ENCODE results near the gene SLC35E3.

Gene SLC35E3

DNA sequence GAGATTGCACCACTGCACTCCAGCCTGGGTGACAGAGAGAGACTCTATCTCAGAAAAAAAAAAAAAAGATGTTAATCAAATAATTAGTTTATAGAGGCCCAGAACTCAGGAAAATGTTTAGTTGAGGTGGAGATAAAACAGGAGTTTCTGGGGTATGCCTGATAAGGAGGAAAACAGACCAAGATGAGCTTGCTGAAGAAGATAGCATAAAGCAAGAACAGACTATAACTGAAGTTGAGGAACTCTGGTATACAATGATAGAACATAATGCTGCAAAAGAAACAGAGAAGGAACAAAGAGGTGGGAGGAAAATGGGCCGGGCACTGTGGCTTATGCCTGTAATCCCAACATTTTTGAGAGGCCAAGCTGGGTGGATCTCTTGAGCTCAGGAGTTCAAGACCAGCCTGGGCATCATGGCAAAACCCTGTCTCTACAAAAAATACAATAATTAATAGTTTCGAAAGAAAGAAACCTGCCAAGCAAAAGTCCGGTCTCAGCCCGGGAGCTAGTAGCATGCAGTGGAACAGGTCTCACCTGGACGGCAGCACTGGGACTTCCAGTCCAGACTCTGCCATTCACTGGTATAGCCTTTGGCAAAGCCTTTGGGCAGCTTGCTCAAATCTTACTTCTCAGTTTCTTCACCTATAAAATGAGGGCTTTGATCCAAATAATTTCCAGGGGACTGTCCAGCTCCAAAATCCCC, 25.4 kb downstream of the SLC35E3 start:
- no peak for DNase-seq

DNA sequence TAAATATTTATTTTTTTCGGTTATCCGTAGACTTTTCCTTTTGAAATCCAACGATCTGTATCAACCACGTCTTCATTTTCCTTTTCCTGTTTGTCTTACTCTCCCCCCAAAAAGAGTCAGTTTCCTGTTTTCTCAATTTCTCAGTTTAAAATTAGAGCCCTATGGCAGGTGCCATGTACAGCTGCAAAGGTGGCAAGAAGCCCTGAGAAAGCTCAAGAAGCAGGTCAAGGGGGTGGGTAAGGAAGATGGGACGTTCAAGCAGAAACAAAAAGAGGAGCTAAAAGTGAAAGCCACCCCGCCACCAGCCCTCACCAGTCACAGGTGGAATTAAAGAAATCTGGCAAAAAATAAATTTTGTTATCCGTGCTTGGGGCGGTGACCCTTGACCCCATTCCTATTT, 26.7 kb downstream of the SLC35E3 start:
- DNase-seq, result peak in 1 of 6 experiments; percentile 18

DNA sequence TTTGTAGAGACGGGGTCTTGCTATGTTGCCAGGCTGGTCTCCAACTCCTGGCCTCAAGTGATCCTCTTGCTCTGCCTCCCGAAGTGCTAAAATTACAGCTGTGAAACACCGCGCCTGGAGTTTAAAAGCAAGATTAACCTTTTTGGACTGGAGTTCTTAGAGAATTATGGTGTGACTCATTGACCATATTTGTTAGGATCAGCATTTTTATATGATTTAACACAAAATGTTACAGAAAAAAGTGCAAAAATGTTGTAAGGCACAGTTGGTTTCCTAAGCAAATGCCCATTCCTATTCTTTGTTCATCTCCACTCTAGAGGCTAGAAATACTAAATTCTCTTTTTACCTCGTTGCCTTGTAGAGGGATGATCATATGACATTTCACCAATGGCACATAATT, 27.6 kb downstream of the SLC35E3 start:
- DNase-seq, result no peak

DNA sequence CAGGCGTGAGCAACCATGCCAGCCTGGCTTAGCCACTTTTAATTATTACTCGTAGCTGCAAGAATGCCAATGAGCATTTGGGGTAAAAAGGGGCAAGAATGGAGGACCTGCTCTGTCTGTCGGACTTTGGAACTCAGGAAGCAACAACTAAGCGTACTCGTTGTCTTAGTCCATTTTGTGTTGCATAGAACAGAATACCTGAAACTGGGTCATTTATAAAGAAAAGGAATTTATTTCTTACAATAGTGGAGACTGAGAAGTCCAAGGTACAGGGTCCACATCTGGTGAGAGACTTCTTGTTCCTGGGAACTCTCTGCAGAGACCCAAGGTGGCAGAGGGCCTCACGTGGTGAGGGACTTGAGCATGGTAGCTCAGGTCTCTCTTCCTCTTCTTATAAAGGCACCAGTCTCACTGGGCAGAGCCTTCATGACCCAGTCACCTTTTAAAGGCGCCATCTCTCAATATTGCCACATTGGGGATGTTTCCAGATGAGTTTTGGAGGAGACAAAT, 29.2 kb downstream of the SLC35E3 start:
- DNase-seq, result no peak

DNA sequence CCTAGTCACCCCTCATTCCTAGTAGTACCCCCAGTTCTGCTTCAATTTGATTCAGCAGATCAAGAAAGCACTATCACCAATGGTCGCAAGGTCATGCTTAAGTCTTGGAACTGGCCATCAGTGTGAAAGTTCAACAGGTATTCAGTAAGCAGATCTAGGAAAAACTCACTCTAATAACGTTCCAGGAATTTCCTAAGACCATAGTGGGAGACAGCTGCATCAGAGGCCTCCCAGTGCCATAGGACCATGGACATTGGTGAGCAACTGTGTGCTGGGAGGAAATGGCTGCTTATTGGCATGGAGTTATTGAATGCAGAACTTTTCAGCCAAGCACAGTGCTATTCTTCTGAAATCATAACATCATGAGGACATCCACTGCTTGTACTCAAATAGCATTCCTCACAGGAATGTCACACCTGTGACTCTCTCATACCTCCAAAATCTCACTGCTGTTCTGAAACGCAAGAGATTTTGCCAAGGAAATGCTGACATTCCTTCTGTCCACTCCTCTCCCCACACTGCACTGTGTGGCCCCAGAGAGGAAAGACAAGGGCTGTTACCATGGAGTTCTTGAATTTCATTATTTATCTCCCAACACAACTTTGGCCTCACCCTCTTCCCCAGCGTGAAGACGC, 31.1 kb downstream of the SLC35E3 start:
- no peak for DNase-seq

DNA sequence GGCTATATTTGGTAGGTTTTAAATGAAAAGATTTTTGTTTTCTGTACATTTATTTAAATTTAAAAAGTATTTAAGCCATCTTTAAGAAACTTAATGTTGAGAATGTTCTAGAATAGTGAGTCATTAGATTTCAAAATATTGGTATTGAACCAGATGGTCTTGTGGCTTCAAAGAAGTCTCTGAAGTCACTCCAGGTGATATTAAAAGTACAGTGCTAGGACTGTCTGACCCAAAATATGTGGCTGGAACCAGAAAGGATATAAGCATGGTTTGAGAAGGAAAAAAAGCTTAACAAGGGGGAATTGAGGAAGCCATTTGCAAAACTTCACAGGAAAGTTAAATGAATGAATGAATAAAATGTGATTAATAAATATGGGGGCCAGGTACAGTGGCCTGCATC, 33.3 kb downstream of the SLC35E3 start:
- DNase-seq, result no peak

DNA sequence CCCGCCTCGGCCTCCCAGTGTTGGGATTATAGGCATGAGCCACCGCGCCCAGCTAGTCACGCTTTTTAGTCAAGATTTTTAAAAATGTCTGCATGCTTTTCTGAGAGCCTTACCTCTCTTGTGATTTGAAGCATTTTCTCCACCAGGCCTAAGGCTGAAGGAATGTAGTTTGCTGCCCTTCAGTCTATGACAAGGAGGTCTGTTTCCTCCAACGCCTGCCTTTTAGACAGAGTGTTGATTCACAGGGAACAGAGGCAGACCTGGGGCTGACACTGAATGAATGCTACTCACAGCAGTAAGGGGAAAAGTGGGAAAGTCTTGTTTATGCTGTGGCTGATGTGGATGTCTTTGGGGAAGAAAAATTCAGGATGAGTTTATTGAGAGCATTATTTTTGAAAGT, 34.8 kb downstream of the SLC35E3 start:
- DNase-seq, result no peak

DNA sequence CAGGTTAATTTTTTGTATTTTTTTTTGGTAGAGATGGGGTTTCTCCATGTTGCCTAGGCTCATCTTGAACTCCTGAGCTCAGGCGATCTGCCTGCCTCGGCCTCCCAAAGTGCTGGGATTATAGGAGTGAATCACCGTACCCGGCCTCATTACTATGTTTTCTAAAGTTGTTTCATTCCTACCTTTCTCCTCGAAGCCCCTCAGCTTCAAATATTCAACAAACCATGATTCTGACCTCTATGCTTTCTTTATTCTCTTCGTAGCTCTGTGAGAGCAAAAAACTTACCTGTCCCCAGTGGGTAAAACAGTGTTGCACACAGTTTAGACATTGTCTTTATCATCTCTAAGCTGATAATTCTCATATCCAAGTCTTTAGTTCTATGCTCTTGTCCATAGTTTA, 35.8 kb downstream of the SLC35E3 start:
- no peak for DNase-seq

DNA sequence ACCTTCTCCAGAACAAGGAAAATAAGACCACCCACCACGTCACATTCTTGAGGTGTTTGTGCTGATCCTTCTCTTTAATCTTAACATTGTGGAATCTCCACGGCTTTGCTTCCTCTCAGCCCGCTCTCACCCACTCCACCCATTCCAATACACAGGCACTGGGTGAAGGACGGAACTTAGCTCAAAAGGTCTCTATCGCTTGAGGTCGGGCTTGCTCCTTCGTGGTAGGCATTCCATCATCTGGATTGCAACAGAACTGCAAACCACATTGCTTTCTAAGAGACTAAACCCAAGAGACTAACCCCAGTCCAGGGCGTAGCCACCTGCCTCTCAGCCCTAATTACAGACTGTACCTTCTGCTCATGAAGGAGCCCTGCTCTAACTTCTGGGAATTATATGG, 38.0 kb downstream of the SLC35E3 start:
- DNase-seq, result no peak

DNA sequence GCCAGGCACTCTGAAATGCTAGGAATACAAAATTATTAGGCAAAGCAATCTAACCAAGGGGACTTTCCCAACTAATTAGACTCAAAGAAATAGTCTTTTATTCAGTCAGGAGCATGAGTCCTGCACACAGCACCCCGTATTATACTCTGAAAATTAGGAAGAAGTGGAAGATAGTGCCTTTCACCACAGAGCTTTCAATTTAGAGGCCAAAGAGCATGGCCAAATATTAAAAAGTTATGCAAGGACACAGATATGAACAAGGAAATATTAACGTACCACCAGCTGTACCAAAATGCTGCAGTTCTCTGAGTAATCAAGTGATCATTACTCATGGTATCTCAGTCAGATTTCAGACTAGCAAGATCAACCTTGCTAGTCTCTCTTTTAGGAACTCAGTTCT, 39.4 kb downstream of the SLC35E3 start:
- no peak for DNase-seq

DNA sequence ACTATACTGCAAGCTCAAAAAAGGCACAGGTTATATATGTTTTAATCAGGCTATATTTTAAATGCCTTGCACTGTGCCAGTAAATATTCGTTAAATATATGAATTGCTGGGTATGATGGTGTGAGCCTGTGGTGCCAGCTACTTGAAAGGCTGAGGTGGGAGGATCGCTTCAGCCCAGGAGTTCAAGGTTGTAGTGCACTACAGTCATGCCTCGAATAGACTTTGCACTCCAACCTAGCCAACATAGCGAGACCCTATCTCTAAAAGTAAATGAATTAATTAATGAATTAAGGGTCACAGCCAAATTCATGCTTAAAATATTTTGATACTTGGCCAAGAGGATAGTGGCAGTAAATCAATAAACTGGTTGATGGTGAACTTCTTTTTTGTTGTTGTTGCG, 39.8 kb downstream of the SLC35E3 start:
- no peak for DNase-seq

DNA sequence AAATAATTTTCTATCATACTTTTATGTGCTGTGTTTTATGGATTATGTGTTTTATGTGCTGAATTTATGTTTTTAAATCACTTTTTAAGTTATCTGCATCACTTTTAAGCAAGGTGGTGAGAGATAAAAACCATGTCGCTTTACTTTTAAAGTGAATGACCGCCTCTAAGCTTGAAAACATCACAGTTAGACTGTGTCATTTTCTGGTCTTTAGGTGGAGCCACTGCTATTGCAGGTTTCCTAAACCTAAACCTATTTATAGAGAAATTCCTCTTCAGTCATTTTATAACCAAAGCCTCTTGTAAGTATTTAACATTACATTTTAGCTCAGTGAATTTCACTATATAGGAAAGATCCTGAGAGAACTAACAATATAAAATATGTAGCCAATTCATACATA, 41.0 kb downstream of the SLC35E3 start:
- no peak for DNase-seq

DNA sequence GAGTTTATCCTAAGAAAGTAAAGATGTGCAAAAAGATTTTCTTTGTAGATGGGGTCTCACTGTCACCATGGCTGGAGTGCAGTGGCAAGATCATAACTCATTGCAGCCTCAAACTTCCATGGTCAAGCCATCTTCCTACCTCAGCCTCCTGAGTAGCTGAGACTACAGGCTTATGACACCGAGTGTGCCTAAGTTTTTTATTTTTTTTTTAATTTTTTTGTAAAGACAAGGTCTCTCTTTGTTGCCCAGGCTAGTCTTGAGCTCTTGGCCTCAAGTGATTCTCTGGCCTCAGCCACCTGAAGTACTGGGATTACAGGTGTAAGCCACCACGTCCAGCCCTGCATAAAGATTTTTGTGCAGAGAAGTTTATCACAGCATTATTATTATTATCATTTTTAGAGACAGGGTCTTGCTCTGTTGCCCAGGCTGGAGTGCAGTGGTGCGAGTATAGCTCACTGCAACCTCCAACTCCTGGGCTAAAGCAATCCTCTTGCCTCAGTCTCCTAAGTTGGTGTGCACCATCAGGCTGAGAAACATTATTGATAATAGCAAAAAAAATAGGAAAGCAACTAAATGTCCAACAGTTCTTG, 42.7 kb downstream of the SLC35E3 start:
- DNase-seq, result no peak

DNA sequence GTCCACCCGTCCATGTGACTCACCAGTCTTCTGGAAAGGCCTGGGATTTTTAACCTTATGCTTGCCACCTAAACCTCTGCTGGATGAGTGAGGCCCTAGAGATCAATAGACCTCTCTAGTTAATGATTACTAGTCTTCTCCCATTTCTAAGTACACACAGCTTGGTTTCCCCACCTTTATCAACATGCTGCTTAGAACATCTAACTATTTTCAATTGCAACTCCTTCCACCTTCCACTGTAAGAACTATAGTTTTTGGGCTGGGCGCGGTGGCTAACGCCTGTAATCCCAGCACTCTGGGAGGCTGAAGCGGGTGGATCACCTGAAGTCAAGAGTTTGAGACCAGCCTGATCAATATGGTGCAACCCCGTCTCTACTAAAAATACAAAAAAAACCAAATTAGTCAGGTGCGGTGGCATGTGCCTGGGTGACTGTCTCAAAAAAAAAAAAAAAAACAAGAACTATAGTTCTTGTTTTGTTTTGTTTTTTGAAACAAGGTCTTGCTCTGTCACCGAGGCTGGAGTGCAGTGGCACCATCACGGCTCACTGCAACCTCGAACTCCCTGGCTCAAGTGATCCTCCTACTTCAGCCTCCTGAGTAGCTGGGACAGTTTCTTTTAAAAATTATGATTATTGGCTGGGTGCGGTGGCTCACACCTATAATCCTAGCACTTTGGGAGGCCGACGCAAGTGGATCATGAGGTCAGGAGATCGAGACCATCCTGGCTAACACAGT, 43.3 kb downstream of the SLC35E3 start:
- DNase-seq, result no peak

DNA sequence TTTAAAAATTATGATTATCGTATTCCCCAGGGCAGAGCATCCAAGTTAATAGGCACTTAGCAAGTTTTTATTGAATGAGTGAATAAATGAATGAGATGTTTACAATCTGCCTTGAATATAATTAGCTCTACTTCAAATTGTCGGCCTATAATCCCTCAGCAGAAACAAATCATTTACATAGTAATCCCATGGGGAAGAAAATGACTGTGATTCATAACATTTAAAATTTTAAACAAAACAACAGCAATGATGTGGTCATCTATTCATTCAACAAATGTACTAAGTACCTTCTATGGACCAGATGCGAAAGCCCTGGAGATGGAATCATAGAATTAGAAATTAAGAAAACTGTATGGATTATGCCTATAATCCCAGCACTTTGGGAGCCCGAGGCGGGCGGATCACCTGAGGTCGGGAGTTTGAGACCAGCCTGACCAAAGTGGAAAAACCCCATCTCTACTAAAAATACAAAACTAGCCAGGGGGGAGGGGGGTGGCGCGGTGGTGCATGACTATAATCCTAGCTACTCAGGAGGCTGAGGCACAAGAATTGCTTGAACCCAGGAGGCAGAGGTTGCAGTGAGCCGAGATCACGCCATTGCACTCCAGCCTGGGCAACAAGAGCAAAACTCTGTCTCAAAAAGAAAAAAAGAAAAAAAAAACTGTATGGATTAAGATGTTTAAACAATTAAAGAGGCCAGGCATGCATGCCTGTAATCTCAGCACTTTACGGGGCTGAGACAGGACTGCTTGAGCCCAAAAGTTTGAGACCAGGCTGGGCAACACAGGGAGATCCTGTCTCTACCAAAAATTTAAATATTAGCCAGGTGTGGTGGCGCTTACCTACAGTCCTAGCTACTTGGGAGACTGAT, 44.3 kb downstream of the SLC35E3 start:
- DNase-seq, result no peak

DNA sequence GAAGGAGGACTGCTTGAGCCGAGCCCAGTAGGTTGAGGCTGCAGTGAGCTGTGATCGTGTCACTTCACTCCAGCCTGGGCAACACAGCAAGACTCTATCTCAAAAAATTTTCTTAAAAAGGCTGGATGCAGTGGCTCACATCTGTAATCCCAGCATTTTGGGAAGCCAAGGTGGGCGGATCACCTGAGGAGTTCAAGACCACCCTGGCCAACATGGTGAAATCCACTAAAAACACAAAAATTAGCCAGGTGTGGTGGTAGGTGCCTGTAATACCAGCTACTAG, 44.9 kb downstream of the SLC35E3 start:
- no peak for DNase-seq

DNA sequence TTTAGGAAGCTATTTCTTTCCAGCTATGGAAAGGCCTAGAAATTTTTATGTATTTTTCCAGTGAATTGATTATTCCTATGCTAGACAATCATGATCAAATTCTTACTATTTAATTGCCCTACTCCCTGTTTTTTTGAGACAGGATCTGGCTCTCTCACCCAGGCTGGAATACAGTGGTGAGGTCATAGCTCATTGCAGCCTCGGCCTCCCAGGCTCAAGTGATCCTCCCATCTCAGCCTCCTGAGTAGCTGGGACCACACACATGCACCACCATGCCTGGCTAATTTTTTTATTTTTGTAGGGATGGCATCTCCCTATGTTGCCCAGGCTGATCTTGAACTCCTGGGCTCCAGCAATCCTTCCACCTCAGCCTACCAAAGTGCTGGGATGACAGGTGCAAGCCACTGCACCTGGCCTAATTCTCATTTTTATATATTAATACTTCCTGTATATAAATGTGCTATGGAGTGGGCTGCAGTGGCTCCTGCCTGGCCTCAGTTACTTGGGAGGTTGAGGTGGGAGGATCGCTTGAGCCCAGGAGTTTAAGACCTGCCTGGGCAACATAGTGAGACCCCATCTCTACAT, 46.0 kb downstream of the SLC35E3 start:
- no peak for DNase-seq

DNA sequence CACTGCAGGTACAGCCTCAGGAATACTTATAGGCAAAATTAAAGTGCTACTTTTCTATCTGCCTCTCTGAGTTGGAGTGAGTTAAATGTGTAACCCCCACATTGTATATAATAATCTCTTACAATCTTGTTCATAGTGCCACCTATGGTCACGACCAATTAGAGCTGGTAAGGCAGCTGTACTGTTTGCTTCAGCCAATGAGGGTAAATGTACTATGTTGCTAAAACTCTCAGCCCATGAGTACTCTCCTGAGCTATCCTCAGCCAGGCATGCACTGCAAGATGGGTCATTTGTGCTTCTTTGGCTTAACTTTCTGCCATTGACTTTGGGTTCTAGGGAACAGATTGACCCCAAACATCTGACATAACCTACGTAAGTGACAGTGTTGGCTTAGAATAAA, 47.0 kb downstream of the SLC35E3 start:
- peak in 3 of 6 experiments; percentile 3 to 31 (median 22) for DNase-seq

DNA sequence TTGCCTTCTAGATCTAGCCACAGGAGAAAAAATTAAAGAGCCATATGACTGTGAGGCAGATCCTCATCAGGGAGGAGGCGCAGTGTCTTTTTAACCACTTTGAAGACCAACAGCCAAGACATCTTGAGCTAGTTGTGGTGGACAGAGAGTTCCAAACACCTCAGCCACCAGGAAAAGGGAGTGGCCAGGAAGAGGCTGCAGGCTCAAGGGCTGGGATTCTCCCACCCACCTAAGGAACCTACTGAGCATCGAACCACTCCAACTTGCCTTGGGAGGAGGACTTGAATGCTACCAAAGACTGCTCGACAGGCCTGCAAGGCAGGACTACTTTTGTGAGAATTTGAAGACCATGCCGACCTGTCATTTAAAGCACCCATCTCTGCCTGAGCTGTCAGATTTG, 47.5 kb downstream of the SLC35E3 start:
- no peak for DNase-seq

DNA sequence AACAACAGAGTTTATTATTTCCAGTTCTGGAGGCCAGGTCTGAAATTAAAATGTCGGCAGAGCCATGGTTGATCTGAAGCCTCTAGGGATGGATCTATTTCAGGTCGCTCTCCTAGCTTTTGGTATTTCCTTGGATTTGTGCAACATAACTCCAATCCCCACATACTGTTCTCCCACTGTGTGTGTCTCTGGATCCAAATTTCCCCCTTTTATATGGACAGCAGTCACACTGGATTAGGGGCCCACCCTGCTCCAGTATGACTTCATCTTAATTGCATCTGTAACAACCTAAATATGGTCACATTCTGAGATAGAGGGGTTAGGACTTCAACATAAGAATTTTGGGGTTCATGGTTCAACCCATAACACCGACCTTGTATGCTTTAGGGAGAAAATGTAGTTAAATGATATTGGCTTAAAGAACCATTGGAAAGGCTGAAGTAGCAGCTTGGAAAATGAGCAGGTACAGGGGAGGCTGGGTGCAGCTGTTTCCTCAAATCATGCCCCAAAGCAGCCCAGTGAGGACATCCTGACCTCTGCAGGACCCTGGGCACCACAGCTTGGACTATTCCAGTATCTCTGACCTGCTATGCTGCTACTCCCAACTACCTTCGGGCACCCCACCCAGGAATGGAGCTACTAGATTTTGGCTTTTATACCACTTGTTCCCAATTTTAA, 48.1 kb downstream of the SLC35E3 start:
- DNase-seq, result no peak

DNA sequence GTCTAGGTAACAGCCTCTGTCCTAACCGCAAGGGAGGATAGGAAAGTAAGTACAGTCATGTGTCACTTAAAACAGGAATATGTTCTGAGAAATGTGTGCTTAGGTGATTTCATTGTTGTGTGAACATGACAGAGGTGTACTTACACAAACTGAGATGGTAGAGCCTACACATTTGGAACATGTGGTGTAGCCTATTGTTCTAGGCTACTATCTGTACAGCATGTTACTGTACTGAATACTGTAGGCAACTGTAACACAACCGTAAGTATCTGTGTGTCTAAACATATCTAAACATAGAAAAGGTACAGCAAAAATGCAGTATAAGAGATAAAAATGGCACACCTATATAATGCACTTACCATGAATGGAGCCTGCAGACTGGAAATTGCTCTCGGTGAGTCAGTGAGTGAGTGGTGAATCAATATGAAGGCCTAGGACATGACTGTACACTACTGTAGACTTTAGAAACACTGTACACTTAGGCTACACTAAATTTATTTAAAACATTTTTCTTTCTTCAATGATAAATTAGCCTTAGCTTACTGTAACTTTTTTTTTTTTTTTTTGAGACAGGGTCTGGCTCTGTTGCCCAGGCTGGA, 48.8 kb downstream of the SLC35E3 start:
- DNase-seq, result no peak

All from stimulated activated naive CD4-positive, alpha-beta T cell (primary cell).